ENCODE results near the gene SSX4. TPM values are rescaled to one million over a fixed set of nuclear protein-coding genes. Genes with fewer than 3 reads are reported as not detected.
"Not testable (repeated sequence)": the region's sequence is repeated elsewhere in the genome, so short reads cannot be mapped to it uniquely, and the experiment has no call there.

Gene SSX4, protein sequence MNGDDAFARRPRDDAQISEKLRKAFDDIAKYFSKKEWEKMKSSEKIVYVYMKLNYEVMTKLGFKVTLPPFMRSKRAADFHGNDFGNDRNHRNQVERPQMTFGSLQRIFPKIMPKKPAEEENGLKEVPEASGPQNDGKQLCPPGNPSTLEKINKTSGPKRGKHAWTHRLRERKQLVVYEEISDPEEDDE
- under 1 TPM in 1 of 2 donors, not detected in 1; 0.91 TPM for total RNA-seq

DNA sequence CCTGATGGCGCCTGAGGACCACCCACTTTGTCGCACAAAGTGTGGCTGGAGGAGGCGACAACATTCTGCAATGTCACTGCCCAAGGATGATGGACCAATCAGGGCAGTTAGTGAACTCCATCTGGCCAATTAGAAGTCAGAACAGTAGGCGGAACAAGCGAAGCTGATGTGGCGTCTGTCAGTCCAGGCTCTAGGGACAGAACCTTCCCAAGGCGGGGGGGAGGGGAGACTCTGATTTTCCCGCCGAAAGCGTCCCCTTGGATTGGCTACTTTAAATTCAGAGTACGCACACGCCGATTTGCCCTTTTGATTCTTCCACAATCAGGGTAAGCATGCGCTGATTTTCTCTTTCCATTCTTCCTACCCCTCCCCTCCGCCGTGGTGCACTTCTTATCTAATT lies at the start of gene SSX4:
SSX4 (plus strand) TSS at position 301 of the 400 bp plus-strand sequence. CDS start 515 bp downstream, outside the sequence.
- H3K9me3 ChIP-seq; H3K4me1 ChIP-seq (replicated peaks); H3K27ac ChIP-seq; DNase-seq (ENCODE audit: low spot score); H3K27me3 ChIP-seq (replicated peaks; ENCODE audit: insufficient read depth); intact Hi-C loops (cut with DNase I); H3K4me3 ChIP-seq; H3K36me3 ChIP-seq: not testable (repeated sequence)
- WGBS, result no CpG with 5 or more reads among the region's 16 CpGs

DNA sequence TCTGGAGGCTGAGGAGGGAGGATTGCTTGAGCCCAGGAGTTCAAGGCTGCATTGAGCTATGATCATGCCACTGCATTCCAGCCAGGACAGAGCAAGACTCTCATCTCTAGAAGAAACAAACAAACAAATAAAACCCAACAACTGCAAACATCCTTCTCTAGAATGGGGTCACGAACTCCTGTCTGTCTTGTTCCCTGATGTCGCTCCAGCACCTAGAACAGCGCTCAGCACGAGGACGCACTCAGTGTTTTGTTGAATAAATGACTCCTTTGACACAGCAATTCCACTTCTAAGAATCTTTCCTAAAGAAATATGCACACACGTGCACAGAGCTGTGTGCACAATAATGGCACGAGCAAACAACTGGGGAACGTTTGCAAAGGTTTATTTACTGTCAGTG lies 37.3 kb upstream of the SSX4 start:
- DNase-seq (ENCODE audit: low spot score), result not testable (repeated sequence)

DNA sequence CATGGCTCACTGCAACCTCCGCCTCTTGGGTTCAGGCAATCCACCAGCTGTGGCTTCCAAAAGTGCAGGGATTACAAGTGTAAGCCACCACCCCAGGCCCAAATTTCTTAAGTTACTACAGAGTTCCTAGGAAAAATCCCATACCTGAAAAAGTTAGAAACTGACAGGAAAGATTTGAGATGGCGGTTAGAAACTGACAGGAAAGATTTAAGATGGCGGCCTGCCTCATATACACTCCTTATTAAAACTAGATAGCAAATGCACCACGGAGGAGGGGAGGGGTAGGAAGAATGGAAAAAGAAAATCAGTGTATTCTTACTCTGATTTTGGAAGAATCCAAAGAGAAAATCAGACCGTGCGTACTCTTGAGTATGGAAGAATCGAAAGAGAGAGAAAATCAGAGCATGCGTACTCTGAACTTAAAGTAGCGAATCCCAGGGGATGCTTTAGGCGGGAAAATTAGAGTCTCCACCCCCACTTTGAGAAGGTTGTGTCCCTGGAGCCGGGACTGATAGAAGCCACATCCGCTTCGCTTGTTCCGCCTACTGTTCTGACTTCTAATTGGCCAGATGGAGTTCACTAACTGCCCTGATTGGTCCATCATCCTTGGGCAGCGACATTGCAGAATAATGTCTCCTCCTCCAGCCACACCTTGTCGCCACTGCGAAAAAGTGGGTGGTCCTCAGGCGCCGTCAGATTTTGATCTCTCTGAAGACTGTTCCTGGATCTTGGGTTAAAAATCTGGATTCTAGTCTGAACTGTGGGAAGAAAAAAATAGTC lies 26.8 kb upstream of the SSX4 start, which contains the start of gene SSX3:
SSX3 (minus strand) TSS at position 389 of the 780 bp plus-strand sequence. CDS start 1,454 bp downstream, outside the sequence.
- H3K4me1 ChIP-seq (replicated peaks); H3K27me3 ChIP-seq (replicated peaks; ENCODE audit: insufficient read depth); H3K27ac ChIP-seq; intact Hi-C loops (cut with DNase I); H3K36me3 ChIP-seq; DNase-seq (ENCODE audit: low spot score); H3K4me3 ChIP-seq; H3K9me3 ChIP-seq: not testable (repeated sequence)
- WGBS, result 95% methylated on average over 19 of the region's 19 CpGs

More for the DNA sequence above, 37.3 kb upstream of the SSX4 start:
- H3K4me3 ChIP-seq; H3K4me1 ChIP-seq (replicated peaks); intact Hi-C loops (cut with DNase I); H3K36me3 ChIP-seq; H3K9me3 ChIP-seq; H3K27me3 ChIP-seq (replicated peaks; ENCODE audit: insufficient read depth); H3K27ac ChIP-seq: not testable (repeated sequence)
- WGBS, result 33% methylated on average over 6 of the region's 8 CpGs

DNA sequence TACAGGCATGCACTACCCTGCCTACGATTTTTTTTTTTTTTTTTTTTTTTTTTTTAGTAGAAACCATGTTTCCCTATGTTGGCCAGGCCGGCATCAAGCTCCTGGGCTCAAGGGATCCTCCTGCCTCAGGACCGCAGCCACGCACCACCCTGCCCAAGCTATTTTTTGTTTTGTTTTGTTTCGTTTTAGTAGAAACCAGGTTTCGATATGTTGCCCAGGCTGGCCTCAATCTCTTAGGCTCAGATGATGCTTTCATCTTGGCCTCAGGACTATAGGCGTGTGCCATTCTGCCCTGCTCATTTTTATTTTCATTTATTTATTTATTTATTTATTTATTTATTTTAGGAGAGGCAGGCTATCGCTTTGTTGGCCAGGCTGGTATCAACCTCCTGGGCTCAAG lies 25.7 kb upstream of the SSX4 start:
- no peaks in the 10 kb centered on the region for H3K9me3 ChIP-seq
- DNase-seq (ENCODE audit: low spot score), result no peak
- WGBS, result 97% methylated on average over 7 of the region's 8 CpGs
- no peaks in the 10 kb centered on the region for H3K36me3 ChIP-seq
- H3K27ac ChIP-seq, result no peak overlapping the region
- H3K4me1 ChIP-seq (replicated peaks), result no peaks in the 10 kb centered on the region
- no peak overlapping the region for H3K4me3 ChIP-seq
- TF ChIP-seq, protein P1, sequence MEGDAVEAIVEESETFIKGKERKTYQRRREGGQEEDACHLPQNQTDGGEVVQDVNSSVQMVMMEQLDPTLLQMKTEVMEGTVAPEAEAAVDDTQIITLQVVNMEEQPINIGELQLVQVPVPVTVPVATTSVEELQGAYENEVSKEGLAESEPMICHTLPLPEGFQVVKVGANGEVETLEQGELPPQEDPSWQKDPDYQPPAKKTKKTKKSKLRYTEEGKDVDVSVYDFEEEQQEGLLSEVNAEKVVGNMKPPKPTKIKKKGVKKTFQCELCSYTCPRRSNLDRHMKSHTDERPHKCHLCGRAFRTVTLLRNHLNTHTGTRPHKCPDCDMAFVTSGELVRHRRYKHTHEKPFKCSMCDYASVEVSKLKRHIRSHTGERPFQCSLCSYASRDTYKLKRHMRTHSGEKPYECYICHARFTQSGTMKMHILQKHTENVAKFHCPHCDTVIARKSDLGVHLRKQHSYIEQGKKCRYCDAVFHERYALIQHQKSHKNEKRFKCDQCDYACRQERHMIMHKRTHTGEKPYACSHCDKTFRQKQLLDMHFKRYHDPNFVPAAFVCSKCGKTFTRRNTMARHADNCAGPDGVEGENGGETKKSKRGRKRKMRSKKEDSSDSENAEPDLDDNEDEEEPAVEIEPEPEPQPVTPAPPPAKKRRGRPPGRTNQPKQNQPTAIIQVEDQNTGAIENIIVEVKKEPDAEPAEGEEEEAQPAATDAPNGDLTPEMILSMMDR (IDR thresholded peaks at IDR 0.05), result no peak
- TF ChIP-seq POLR2A (IDR thresholded peaks at IDR 0.05) (no peak), POLR2AphosphoS5 (IDR thresholded peaks at IDR 0.05) (no peak)
- intact Hi-C loops (cut with DNase I), result no loop called here
- H3K27me3 ChIP-seq (replicated peaks; ENCODE audit: insufficient read depth), result no peaks in the 10 kb centered on the region

DNA sequence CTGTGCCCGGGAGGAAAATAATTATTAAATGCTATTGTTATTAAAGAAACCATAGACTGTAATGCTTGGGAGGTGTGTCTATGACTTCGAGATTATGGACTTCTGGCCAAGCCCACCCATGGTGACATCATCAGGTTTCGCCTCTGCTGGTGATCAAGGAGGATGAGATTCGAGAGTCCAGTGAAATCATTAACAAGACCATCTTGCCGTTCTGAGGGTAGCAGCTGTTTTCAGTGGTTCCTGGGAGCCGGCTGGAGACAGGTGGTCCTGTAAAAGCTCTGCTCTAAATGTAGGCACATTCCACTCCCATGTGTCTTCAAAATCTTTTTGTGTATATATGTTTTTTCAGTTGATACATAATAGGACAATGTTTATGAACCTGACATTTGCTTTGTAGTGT lies 24.1 kb upstream of the SSX4 start:
- intact Hi-C loops (cut with DNase I); H3K27me3 ChIP-seq (replicated peaks; ENCODE audit: insufficient read depth); H3K4me1 ChIP-seq (replicated peaks); H3K9me3 ChIP-seq; H3K4me3 ChIP-seq; H3K36me3 ChIP-seq; H3K27ac ChIP-seq; DNase-seq (ENCODE audit: low spot score): not testable (repeated sequence)
- WGBS, result 47% methylated on average over 5 of the region's 6 CpGs

DNA sequence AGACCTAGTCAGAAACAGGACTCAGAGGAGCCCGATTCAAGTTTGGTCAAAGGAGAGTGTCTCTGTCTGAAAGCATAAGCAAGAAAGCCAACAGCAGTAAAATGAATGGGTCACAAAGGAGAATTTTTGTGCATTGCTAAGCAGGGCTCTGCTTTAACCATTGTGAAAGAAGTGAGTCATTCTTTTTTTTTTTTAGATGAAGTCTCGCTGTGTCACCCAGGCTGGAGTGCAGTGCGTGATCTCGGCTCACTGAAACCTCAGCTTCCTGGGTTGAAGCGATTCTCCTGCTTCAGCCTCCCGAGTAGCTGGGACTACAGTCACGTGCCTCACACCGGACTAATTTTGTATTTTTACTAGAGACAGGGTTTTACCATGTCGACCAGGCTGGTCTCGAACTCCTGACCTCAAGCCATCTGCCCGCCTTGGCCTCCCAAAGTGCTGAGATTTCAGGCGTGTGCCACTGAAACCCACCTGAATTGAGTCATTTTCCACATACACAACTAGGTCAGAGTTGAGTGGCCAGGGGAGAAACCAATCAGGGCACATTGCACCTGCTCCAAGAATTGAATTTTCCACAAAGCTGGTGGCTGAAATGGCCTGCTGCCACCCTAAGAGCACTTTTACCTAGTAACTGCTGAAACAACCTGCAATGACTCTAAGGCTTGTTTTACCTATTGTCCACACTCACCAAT lies 15.5 kb upstream of the SSX4 start:
- WGBS, result no CpG with 5 or more reads among the region's 12 CpGs

DNA sequence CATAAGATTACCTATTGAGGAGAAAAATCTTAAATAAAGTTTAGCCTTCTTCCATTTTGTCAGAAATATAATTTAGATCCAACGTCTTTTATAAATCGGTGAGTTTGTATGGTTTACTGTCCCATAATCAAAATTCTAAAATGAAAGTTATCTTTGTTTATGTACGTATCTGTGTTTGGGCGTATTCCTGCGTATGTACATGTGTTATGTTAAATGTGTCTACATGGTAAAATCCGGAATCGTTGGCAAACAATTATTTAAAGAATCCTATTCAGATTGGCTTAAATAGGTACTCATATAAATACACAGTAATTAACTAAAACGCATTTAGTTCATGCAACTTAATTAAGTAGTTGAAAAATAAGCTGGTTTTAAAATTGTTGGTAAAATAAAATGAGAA lies 12.9 kb upstream of the SSX4 start:
- H3K27ac ChIP-seq; H3K9me3 ChIP-seq; H3K4me3 ChIP-seq; intact Hi-C loops (cut with DNase I); H3K36me3 ChIP-seq; H3K27me3 ChIP-seq (replicated peaks; ENCODE audit: insufficient read depth); H3K4me1 ChIP-seq (replicated peaks); DNase-seq (ENCODE audit: low spot score): not testable (repeated sequence)
- no CpG with 5 or more reads among the region's 8 CpGs for WGBS

More for the DNA sequence above, 15.5 kb upstream of the SSX4 start:
- H3K4me3 ChIP-seq; DNase-seq (ENCODE audit: low spot score); intact Hi-C loops (cut with DNase I); H3K36me3 ChIP-seq; H3K9me3 ChIP-seq; H3K4me1 ChIP-seq (replicated peaks); H3K27me3 ChIP-seq (replicated peaks; ENCODE audit: insufficient read depth); H3K27ac ChIP-seq: not testable (repeated sequence)

DNA sequence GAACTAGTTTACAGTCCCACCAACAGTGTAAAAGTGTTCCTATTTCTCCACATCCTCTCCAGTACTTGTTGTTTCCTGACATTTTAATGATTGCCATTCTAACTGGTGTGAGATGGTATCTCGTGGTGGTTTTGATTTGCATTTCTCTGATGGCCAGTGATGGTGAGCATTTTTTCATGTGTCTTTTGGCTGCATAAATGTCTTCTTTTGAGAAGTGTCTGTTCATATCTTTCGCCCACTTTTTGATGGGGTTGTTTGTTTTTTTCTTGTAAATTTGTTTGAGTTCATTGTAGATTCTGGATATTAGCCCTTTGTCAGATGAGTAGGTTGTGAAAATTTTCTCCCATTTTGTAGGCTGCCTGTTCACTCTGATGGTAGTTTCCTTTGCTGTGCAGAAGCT lies 13.6 kb downstream of the SSX4 start:
- intact Hi-C loops (cut with DNase I); DNase-seq (ENCODE audit: low spot score): not testable (repeated sequence)
- 85% methylated on average over 2 of the region's 2 CpGs for WGBS

DNA sequence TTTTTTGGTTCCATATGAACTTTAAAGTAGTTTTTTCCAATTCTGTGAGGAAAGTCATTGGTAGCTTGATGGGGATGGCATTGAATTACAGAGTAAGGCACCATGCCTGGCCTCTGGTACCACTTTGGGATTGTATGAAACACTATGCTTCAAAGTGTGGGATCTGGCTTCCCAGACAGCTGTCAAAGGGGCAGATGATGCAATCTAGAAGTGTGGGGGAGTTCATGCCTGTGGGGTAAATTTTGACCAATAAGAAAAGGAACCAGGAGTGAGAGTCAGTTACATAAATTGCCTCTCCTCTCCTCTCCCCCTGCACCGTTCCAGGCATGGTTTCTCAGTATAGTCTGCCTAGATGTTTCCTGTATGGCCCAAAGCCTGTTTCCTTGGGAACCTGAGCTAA lies 14.5 kb downstream of the SSX4 start:
- H3K36me3 ChIP-seq; H3K4me1 ChIP-seq (replicated peaks); H3K4me3 ChIP-seq; H3K27ac ChIP-seq; DNase-seq (ENCODE audit: low spot score); intact Hi-C loops (cut with DNase I); H3K9me3 ChIP-seq; H3K27me3 ChIP-seq (replicated peaks; ENCODE audit: insufficient read depth): not testable (repeated sequence)
- 67% methylated on average over 1 of the region's 1 CpG for WGBS

More for the DNA sequence above, 13.6 kb downstream of the SSX4 start:
- not testable (repeated sequence) for H3K4me1 ChIP-seq (replicated peaks); H3K4me3 ChIP-seq; H3K27ac ChIP-seq; H3K9me3 ChIP-seq; H3K27me3 ChIP-seq (replicated peaks; ENCODE audit: insufficient read depth); H3K36me3 ChIP-seq

DNA sequence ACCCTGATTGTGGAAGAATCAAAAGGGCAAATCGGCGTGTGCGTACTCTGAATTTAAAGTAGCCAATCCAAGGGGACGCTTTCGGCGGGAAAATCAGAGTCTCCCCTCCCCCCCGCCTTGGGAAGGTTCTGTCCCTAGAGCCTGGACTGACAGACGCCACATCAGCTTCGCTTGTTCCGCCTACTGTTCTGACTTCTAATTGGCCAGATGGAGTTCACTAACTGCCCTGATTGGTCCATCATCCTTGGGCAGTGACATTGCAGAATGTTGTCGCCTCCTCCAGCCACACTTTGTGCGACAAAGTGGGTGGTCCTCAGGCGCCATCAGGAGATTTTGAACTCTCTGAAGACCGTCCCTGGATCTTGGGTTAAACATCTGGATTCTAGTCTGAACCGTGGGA lies 28.5 kb downstream of the SSX4 start, which contains the start of gene SSX4B:
SSX4B (minus strand) TSS at position 101 of the 400 bp plus-strand sequence. CDS start 588 bp downstream, outside the sequence.
- H3K27ac ChIP-seq; H3K27me3 ChIP-seq (replicated peaks; ENCODE audit: insufficient read depth); H3K4me1 ChIP-seq (replicated peaks); H3K4me3 ChIP-seq; DNase-seq (ENCODE audit: low spot score); H3K9me3 ChIP-seq; intact Hi-C loops (cut with DNase I); H3K36me3 ChIP-seq: not testable (repeated sequence)
- no CpG with 5 or more reads among the region's 15 CpGs for WGBS

All from prostate gland (tissue), 2 donors.